GM18517 (cell line): ENCODE measurements around the gene AXIN1.
"Not testable (repeated sequence)": the region's sequence is repeated elsewhere in the genome, so short reads cannot be mapped to it uniquely, and the experiment has no call there.

ENCODE experiments used
- ATAC-seq: cut with Tn5 transposase; IDR thresholded peaks from one replicate; pipeline ENCODE4 v1.9.1; 2021; ENCODE audit warnings: mild to moderate bottlenecking, moderate library complexity; ENCODE audit not compliant: unreplicated experiment

Gene AXIN1

GRCh38 chr16:354971-355461, 2.5 kb upstream of the AXIN1 start:
- no peak for ATAC-seq

- ATAC-seq, result no peak
Observed at GRCh38 chr16:354291-354881, 1.9 kb upstream of the AXIN1 start.

- ATAC-seq, result no peak
Observed at GRCh38 chr16:353404-354290, 1.1 kb upstream of the AXIN1 start.

GRCh38 chr16:351804-352520, 561 bp downstream of the AXIN1 start:
- no peak for ATAC-seq

GRCh38 chr16:350203-350602, 2.3 kb downstream of the AXIN1 start:
- ATAC-seq, result no peak

- ATAC-seq, result no peak
Observed at GRCh38 chr16:349211-349610, 3.3 kb downstream of the AXIN1 start.

GRCh38 chr16:348495-348894, 4.0 kb downstream of the AXIN1 start:
- not testable (repeated sequence) for ATAC-seq

- no peak for ATAC-seq
Observed at GRCh38 chr16:347203-347602, 5.3 kb downstream of the AXIN1 start.

- ATAC-seq, result no peak
Observed at GRCh38 chr16:346587-346986, 5.9 kb downstream of the AXIN1 start.

GRCh38 chr16:345772-346171, 6.8 kb downstream of the AXIN1 start:
- ATAC-seq, result no peak

GRCh38 chr16:342455-343213, 9.9 kb downstream of the AXIN1 start:
- ATAC-seq, result no peak

- ATAC-seq, result not testable (repeated sequence)
Observed at GRCh38 chr16:341974-342336, 10.6 kb downstream of the AXIN1 start.

GRCh38 chr16:341095-341973, 11.2 kb downstream of the AXIN1 start:
- ATAC-seq, result not testable (repeated sequence)

- ATAC-seq, result no peak
Observed at GRCh38 chr16:340370-341091, 12.0 kb downstream of the AXIN1 start.

- ATAC-seq, result no peak
Observed at GRCh38 chr16:339680-340079, 12.8 kb downstream of the AXIN1 start.

- no peak for ATAC-seq
Observed at GRCh38 chr16:337975-338575, 14.4 kb downstream of the AXIN1 start.

GRCh38 chr16:337437-337836, 15.1 kb downstream of the AXIN1 start:
- ATAC-seq, result no peak

GRCh38 chr16:336269-336668, 16.3 kb downstream of the AXIN1 start:
- no peak for ATAC-seq
